ENCODE results near the gene LHX6. TPM values are rescaled to one million over a fixed set of nuclear protein-coding genes. Genes with fewer than 3 reads are reported as not detected.

LHX6 gene
- polyA plus RNA-seq, 1 donor from 2014 or later = 0.14 TPM

- H3K9ac ChIP-seq (ENCODE audit: low read length) = no peak overlapping the region
- no peaks in the 10 kb centered on the region for H3K36me3 ChIP-seq (ENCODE audit: insufficient read depth, low read length)
- no peak for TF ChIP-seq POLR2AphosphoS5 (IDR thresholded peaks at IDR 0.05)
- TF ChIP-seq RAD21 (conservative IDR thresholded peaks at IDR 0.05) = no peak
- TF ChIP-seq EZH2 (IDR thresholded peaks at IDR 0.05; ENCODE audit: borderline replicate concordance, insufficient read depth, low read length, poor library complexity, severe bottlenecking) = no peak
- TF ChIP-seq REST (IDR thresholded peaks at IDR 0.05; ENCODE audit: borderline replicate concordance) = no peak
- no peak for TF ChIP-seq MXI1 (conservative IDR thresholded peaks at IDR 0.05; ENCODE audit: poor library complexity, severe bottlenecking)
- TF ChIP-seq CTCF (IDR thresholded peaks at IDR 0.05; ENCODE audit: poor library complexity, severe bottlenecking) = no peak
- no peak for TF ChIP-seq EP300 (conservative IDR thresholded peaks at IDR 0.05; ENCODE audit: poor library complexity, severe bottlenecking)
- no peak for TF ChIP-seq SMC3 (conservative IDR thresholded peaks at IDR 0.05; ENCODE audit: poor library complexity)
- TF ChIP-seq TAF1 (IDR thresholded peaks at IDR 0.05; ENCODE audit: low read depth) = no peak
- no peaks in the 10 kb centered on the region for H3K9me3 ChIP-seq (ENCODE audit: low read length)
- H3F3A ChIP-seq (ENCODE audit: insufficient read depth, low read length, poor library complexity, severe bottlenecking) = no peaks in the 10 kb centered on the region
- no peaks in the 10 kb centered on the region for H3K27me3 ChIP-seq (ENCODE audit: insufficient read depth, low read depth, low read length)
- no peaks in the 10 kb centered on the region for H3K79me2 ChIP-seq (replicated peaks; ENCODE audit: insufficient read depth, low read length)
- no peak overlapping the region for H3K4me3 ChIP-seq (ENCODE audit: low read length)
- H3K4me2 ChIP-seq (ENCODE audit: low read length) = no peak overlapping the region
- no peak overlapping the region for H2AFZ ChIP-seq (ENCODE audit: low read depth, low read length)
- H3K27ac ChIP-seq (ENCODE audit: low read length) = no peak overlapping the region
- no peaks in the 10 kb centered on the region for H4K20me1 ChIP-seq (ENCODE audit: insufficient read depth)
- no peaks in the 10 kb centered on the region for H3K9me2 ChIP-seq (ENCODE audit: insufficient read depth, low read length)
These were observed 49.6 kb downstream of the LHX6 start for GRCh38 chr9:122179054-122179689.

GRCh38 chr9:122176916-122177315 is 51.8 kb downstream of the LHX6 start:
- Histone ChIP-seq H4K20me1 (ENCODE audit: insufficient read depth) (no peaks in the 10 kb centered on the region), H3K27me3 (ENCODE audit: insufficient read depth, low read depth, low read length) (no peaks in the 10 kb centered on the region), H2AFZ (ENCODE audit: low read depth, low read length) (no peak overlapping the region), H3F3A (ENCODE audit: insufficient read depth, low read length, poor library complexity, severe bottlenecking) (no peaks in the 10 kb centered on the region), H3K79me2 (replicated peaks; ENCODE audit: insufficient read depth, low read length) (no peaks in the 10 kb centered on the region), H3K9me3 (ENCODE audit: low read length) (no peaks in the 10 kb centered on the region), H3K4me3 (ENCODE audit: low read length) (no peak overlapping the region), H3K27ac (ENCODE audit: low read length) (no peak overlapping the region), H3K9me2 (ENCODE audit: insufficient read depth, low read length) (no peaks in the 10 kb centered on the region), H3K4me2 (ENCODE audit: low read length) (no peak overlapping the region), H3K9ac (ENCODE audit: low read length) (no peak overlapping the region), H3K36me3 (ENCODE audit: insufficient read depth, low read length) (no peaks in the 10 kb centered on the region)
- TF ChIP-seq MXI1 (conservative IDR thresholded peaks at IDR 0.05; ENCODE audit: poor library complexity, severe bottlenecking) = no peak
- TF ChIP-seq CTCF (IDR thresholded peaks at IDR 0.05; ENCODE audit: poor library complexity, severe bottlenecking) = no peak
- TF ChIP-seq RAD21 (conservative IDR thresholded peaks at IDR 0.05) = no peak
- TF ChIP-seq REST (IDR thresholded peaks at IDR 0.05; ENCODE audit: borderline replicate concordance) = no peak
- TF ChIP-seq POLR2AphosphoS5 (IDR thresholded peaks at IDR 0.05) = no peak
- TF ChIP-seq SMC3 (conservative IDR thresholded peaks at IDR 0.05; ENCODE audit: poor library complexity) = no peak
- no peak for TF ChIP-seq TAF1 (IDR thresholded peaks at IDR 0.05; ENCODE audit: low read depth)
- TF ChIP-seq EP300 (conservative IDR thresholded peaks at IDR 0.05; ENCODE audit: poor library complexity, severe bottlenecking) = no peak
